DMS153 treated with DMSO at 0.1 percent for 48 hours (cell line): ENCODE measurements around the gene SMG9.
"Not testable (repeated sequence)": the region's sequence is repeated elsewhere in the genome, so short reads cannot be mapped to it uniquely, and the experiment has no call there.

Source experiments
- DNase-seq: peaks from one replicate; lab custom pipeline; 2025; ENCODE audit not compliant: unreplicated experiment; lab: John Stamatoyannopoulos, UW

SMG9 gene

GRCh38 chr19:43695985-43696704, 58.6 kb downstream of the SMG9 start:
- DNase-seq: no peak

- DNase-seq: no peak
Observed at GRCh38 chr19:43694553-43694952, 60.2 kb downstream of the SMG9 start.

- no peak for DNase-seq
Observed at GRCh38 chr19:43692877-43693276, 61.9 kb downstream of the SMG9 start.

- DNase-seq: no peak
Observed at GRCh38 chr19:43692385-43692784, 62.4 kb downstream of the SMG9 start.

GRCh38 chr19:43691755-43692154, 63.0 kb downstream of the SMG9 start:
- DNase-seq: no peak

- DNase-seq: no peak
Observed at GRCh38 chr19:43690890-43691289, 63.9 kb downstream of the SMG9 start.

GRCh38 chr19:43690444-43690843, 64.3 kb downstream of the SMG9 start:
- no peak for DNase-seq

GRCh38 chr19:43688059-43688701, 66.6 kb downstream of the SMG9 start:
- DNase-seq: no peak

GRCh38 chr19:43687660-43687997, 67.1 kb downstream of the SMG9 start:
- no peak for DNase-seq

GRCh38 chr19:43684326-43684725, 70.4 kb downstream of the SMG9 start:
- DNase-seq: no peak

- no peak for DNase-seq
Observed at GRCh38 chr19:43683905-43684304, 70.9 kb downstream of the SMG9 start.

GRCh38 chr19:43682824-43683661, 71.7 kb downstream of the SMG9 start:
- no peak for DNase-seq

- DNase-seq: not testable (repeated sequence)
Observed at GRCh38 chr19:43682269-43682668, 72.5 kb downstream of the SMG9 start.

- no peak for DNase-seq
Observed at GRCh38 chr19:43681821-43682220, 72.9 kb downstream of the SMG9 start.

GRCh38 chr19:43678512-43679261, 76.1 kb downstream of the SMG9 start:
- DNase-seq: no peak
